SK-N-SH (cell line): Measurements from ENCODE around the gene SYT7. TPM values are rescaled to one million over a fixed set of nuclear protein-coding genes. Genes with fewer than 3 reads are reported as not detected.

Experiments used
- CTCF ChIA-PET: fragments of 300-600, 350-600 bp; formaldehyde crosslinking; extraction: SDS; loops from one replicate; lab custom pipeline; 2021; lab: Yijun Ruan, JAX
- POLR2A ChIA-PET: fragments of 350-600 bp; sonication (Branson Sonifier 250); formaldehyde crosslinking; extraction: SDS; loops from one replicate; lab custom pipeline; 2020; ENCODE audit warnings: antibody characterized with exemption, inconsistent platforms; lab: Yijun Ruan, JAX
- DNase-seq: peaks from one replicate; pipeline ENCODE4 v3.0.0; 2012
- H2AFZ ChIP-seq: fragments of 200-600 bp; sonication (generic); 2 replicates; pipeline ENCODE4 v1.8.1; 2016; ENCODE audit warnings: antibody characterized with exemption, mild to moderate bottlenecking, low read depth
- H3F3A ChIP-seq: fragments of 200-600 bp; sonication (generic); replicated peaks from 2 replicates; pipeline ENCODE3; 2016; ENCODE audit warnings: antibody characterized with exemption, mild to moderate bottlenecking; ENCODE audit not compliant: insufficient read depth
- H3K27ac ChIP-seq, 2 experiments: fragments of 200-500 bp in 1 of 2; fragments of 200-600 bp in 1 of 2; sonication (Bioruptor generic) in 1 of 2; sonication (generic), shearing (Covaris generic) in 1 of 2; 2 replicates each; pipeline versions ENCODE4 v1.5.1 to v1.6.1; 2014 to 2016; ENCODE audit warnings: low read depth in 2 of 2, inconsistent platforms in 1 of 2, low read length in 1 of 2, mild to moderate bottlenecking in 1 of 2, mixed read lengths in 1 of 2
- H3K27me3 ChIP-seq: fragments of 200-600 bp; sonication (generic), shearing (Covaris generic); 2 replicates; pipeline ENCODE4 v1.6.1; 2016; ENCODE audit warnings: mixed run types; ENCODE audit not compliant: insufficient read depth
- H3K36me3 ChIP-seq, 2 experiments: fragments of 200-500 bp in 1 of 2; fragments of 200-600 bp in 1 of 2; sonication (Bioruptor generic) in 1 of 2; sonication (generic) in 1 of 2; replicated peaks in 1 of 2; 2 replicates each; pipeline versions ENCODE3 to v1.5.1; 2014 to 2016; ENCODE audit warnings: low read length in 1 of 2, mild to moderate bottlenecking in 1 of 2; ENCODE audit not compliant: insufficient read depth in 2 of 2, control insufficient read depth in 1 of 2
- H3K4me1 ChIP-seq, 2 experiments: fragments of 200-500 bp in 1 of 2; fragments of 200-600 bp in 1 of 2; sonication (Bioruptor generic) in 1 of 2; sonication (generic), shearing (Covaris generic) in 1 of 2; 2 replicates each; pipeline versions ENCODE4 v1.5.1 to v1.6.1; 2014 to 2016; ENCODE audit warnings: low read depth in 1 of 2, low read length in 1 of 2, mixed run types in 1 of 2; ENCODE audit not compliant: insufficient read depth in 2 of 2, control insufficient read depth in 1 of 2
- H3K4me2 ChIP-seq: fragments of 200-600 bp; sonication (generic), shearing (Covaris generic); 2 replicates; pipeline ENCODE4 v1.6.1; 2017; ENCODE audit warnings: mixed run types
- H3K4me3 ChIP-seq, 2 experiments: fragments of 200-500 bp in 1 of 2; fragments of 200-600 bp in 1 of 2; sonication (Bioruptor generic) in 1 of 2; sonication (generic), shearing (Covaris generic) in 1 of 2; 2 replicates each; pipeline versions ENCODE4 v1.5.1 to v1.8.1; 2014 to 2016; ENCODE audit warnings: low read depth in 2 of 2, inconsistent platforms in 1 of 2, low read length in 1 of 2, mild to moderate bottlenecking in 1 of 2, mixed read lengths in 1 of 2, moderate library complexity in 1 of 2
- H3K79me2 ChIP-seq: fragments of 200-600 bp; sonication (generic); 2 replicates; pipeline ENCODE4 v1.8.1; 2017; ENCODE audit warnings: mild to moderate bottlenecking; ENCODE audit not compliant: insufficient read depth
- H3K9ac ChIP-seq: fragments of 200-600 bp; sonication (generic); 2 replicates; pipeline ENCODE4 v1.6.1; 2017; ENCODE audit warnings: mixed run types
- H3K9me2 ChIP-seq: fragments of 200-600 bp; sonication (generic); 2 replicates; pipeline ENCODE4 v1.6.1; 2017; ENCODE audit warnings: mixed run types
- H3K9me3 ChIP-seq: fragments of 200-600 bp; sonication (generic); 2 replicates; pipeline ENCODE4 v1.6.1; 2017; ENCODE audit warnings: mixed run types, mild to moderate bottlenecking, moderate library complexity
- H4K20me1 ChIP-seq: fragments of 200-600 bp; sonication (generic); 2 replicates; pipeline ENCODE4 v1.6.1; 2017; ENCODE audit warnings: mild to moderate bottlenecking, mixed run types; ENCODE audit not compliant: insufficient read depth
- ELF1 ChIP-seq: IDR thresholded peaks from 2 replicates; pipeline ENCODE4 v1.4.0; 2012
- EP300 ChIP-seq, 2 experiments: IDR thresholded peaks; 2 replicates each; pipeline versions ENCODE4 v1.4.0 to v1.6.1; 2012; ENCODE audit warnings: borderline replicate concordance in 1 of 2, low read depth in 1 of 2, low read length in 1 of 2
- EZH2phosphoT487 ChIP-seq: fragments of 200-600 bp; sonication (generic); IDR thresholded peaks from 2 replicates; pipeline ENCODE4 v1.6.1; 2017; ENCODE audit warnings: low read depth, mixed run types, mild to moderate bottlenecking, antibody characterized with exemption, moderate library complexity, borderline replicate concordance
- FOSL2 ChIP-seq: IDR thresholded peaks from 2 replicates; pipeline ENCODE4 v1.4.0; 2012; ENCODE audit warnings: low read depth, mild to moderate bottlenecking, moderate library complexity, borderline replicate concordance
- GABPA ChIP-seq: IDR thresholded peaks from 2 replicates; pipeline ENCODE4 v1.4.0; 2012; ENCODE audit warnings: low read depth, mild to moderate bottlenecking
- JUND ChIP-seq: IDR thresholded peaks from 2 replicates; pipeline ENCODE4 v1.4.0; 2012
- MXI1 ChIP-seq: IDR thresholded peaks from 2 replicates; pipeline ENCODE4 v1.6.1; 2012; ENCODE audit warnings: mild to moderate bottlenecking, low read depth, low read length, improper control_type of control experiment
- NFIC ChIP-seq: IDR thresholded peaks from 2 replicates; pipeline ENCODE4 v1.4.0; 2012; ENCODE audit warnings: borderline replicate concordance
- NRF1 ChIP-seq: IDR thresholded peaks from 2 replicates; pipeline ENCODE4 v1.6.1; 2012; ENCODE audit warnings: low read depth, mild to moderate bottlenecking, low read length
- RAD21 ChIP-seq: IDR thresholded peaks from 2 replicates; pipeline ENCODE4 v1.6.1; 2012; ENCODE audit warnings: mild to moderate bottlenecking, low read length
- SIN3A ChIP-seq: IDR thresholded peaks from 2 replicates; pipeline ENCODE4 v1.6.1; 2012; ENCODE audit warnings: low read depth, mild to moderate bottlenecking, low read length, moderate library complexity, borderline replicate concordance
- TCF12 ChIP-seq: IDR thresholded peaks from 2 replicates; pipeline ENCODE4 v1.4.0; 2012
- WGBS: methylation state at CpG from one replicate; pipeline ENCODE4 v1.1.6; 2017; ENCODE audit warnings: low lambda C conversion rate; 5-methylcytosine and 5-hydroxymethylcytosine counted together
- polyA plus RNA-seq, 3 experiments: library from polyadenylated mRNA; depleted of rRNA; stranded (reverse); fragments of >200 nt; gene quantifications; 2 replicates each; pipeline ENCODE4 v1.2.3, GENCODE V29; 2012
- TF ChIP-seq, protein P1 (sequence below): fragments of 200-600 bp; sonication (generic); IDR thresholded peaks from 2 replicates; pipeline ENCODE4 v1.6.1; 2017; ENCODE audit warnings: antibody characterized with exemption, mild to moderate bottlenecking, moderate library complexity
- TF ChIP-seq, protein P2 (sequence below): fragments of 150-350 bp; IDR thresholded peaks from 2 replicates; pipeline ENCODE4 v1.6.1; 2017; ENCODE audit warnings: antibody characterized with exemption, low read length, low read depth, borderline replicate concordance

SYT7 gene
- polyA plus RNA-seq, 1 of the 3 experiments (the other 2 are of a cell fraction) = 1.1 TPM

DNA sequence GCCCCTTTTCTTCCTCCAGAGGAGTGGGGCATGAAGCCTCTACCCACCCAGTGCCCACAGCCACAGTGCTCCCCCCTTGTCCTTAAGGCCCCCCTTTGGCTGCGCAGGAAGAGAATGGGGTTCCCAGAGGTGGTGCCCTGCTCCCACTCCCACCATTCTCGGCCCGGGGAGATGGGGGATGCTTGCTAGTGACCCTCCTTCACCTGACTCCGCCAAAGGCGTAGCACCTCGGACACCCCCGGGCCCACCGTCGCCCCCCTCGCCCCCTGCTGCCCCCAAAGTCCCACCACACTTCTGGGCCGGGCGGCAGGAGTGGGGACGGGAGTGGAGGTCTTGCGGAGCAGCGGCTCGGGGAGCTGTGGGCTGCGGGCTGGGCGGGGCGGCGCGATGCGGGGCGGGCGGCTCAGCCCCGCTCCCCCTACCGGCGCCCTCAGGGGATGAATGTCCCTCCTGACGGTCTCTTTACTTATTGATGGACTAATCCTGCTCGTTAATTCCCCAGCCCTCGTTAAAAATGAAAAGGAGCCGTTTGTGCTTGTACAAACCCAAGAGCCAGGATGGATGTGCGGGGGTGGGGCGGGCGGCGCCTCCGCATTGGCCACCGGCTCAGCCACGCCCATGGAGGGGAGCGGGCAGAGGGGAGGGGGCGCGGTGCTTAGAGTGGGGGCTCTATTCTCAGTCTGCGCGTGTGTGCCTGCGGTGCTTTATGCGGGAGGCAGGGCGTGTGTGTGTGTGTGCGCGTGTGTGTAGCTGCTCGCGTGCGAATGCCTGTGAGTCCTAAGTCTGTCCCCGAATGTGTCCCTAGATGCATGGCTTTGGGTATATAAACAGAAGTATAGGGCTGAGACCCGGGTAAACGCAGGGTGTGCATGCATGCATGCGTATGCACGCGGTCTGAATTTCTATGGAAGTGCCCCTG is 25.6 kb downstream of the SYT7 start:
- H3K4me2 ChIP-seq = peak overlapping the region; percentile 28; the same call in 1 of the 2 replicates
- H2AFZ ChIP-seq = no peak overlapping the region
- H3K9me2 ChIP-seq = no peaks in the 10 kb centered on the region
- no peak for TF ChIP-seq RAD21
- TF ChIP-seq, protein P1, sequence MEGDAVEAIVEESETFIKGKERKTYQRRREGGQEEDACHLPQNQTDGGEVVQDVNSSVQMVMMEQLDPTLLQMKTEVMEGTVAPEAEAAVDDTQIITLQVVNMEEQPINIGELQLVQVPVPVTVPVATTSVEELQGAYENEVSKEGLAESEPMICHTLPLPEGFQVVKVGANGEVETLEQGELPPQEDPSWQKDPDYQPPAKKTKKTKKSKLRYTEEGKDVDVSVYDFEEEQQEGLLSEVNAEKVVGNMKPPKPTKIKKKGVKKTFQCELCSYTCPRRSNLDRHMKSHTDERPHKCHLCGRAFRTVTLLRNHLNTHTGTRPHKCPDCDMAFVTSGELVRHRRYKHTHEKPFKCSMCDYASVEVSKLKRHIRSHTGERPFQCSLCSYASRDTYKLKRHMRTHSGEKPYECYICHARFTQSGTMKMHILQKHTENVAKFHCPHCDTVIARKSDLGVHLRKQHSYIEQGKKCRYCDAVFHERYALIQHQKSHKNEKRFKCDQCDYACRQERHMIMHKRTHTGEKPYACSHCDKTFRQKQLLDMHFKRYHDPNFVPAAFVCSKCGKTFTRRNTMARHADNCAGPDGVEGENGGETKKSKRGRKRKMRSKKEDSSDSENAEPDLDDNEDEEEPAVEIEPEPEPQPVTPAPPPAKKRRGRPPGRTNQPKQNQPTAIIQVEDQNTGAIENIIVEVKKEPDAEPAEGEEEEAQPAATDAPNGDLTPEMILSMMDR = peak; percentile 34
- TF ChIP-seq MXI1 = peak; percentile 51; the same call in 1 of the 2 replicates
- TF ChIP-seq, all 33 proteins: peak for 2
- Histone ChIP-seq H3K9ac (no peak overlapping the region), H3K27ac (peak overlapping the region in 1 of 2 experiments; percentile 67; a peak in 2 of 4 replicates), H3F3A (no peaks in the 10 kb centered on the region), H4K20me1 (no peaks in the 10 kb centered on the region), H3K27me3 (peaks cover 37% of the 10 kb centered on the region), H3K79me2 (no peaks in the 10 kb centered on the region), H3K36me3 (no peaks in the 10 kb centered on the region), H3K4me1 (peaks cover 0 to 65% of the 10 kb centered on the region in 2 experiments; a peak in 1 of 4 replicates), H3K4me3 (peak overlapping the region in 1 of 2 experiments; percentile 1; a peak in 1 of 4 replicates), H3K9me3 (no peaks in the 10 kb centered on the region)
- ChIA-PET CTCF (interaction anchor here (0.9 to 4.1 kb wide), 7 partner anchors 10 to 38 kb away, joined by 3 to 19 read pairs (median 6); no protein-coding TSS in a partner anchor), POLR2A (interaction anchor here (0.9 to 1.5 kb wide), 2 partner anchors 10 to 47 kb away, joined by 3 read pairs; no protein-coding TSS in a partner anchor)
- WGBS = 14% methylated on average over 27 of the region's 57 CpGs
- peak; percentile 90 for DNase-seq

- H3K36me3 ChIP-seq = no peaks in the 10 kb centered on the region
- no peaks in the 10 kb centered on the region for H3F3A ChIP-seq
- H3K27ac ChIP-seq = peak overlapping the region in 1 of 2 experiments; percentile 67; a peak in 2 of 4 replicates
- H3K27me3 ChIP-seq = peaks cover 37% of the 10 kb centered on the region
- WGBS = 62% methylated on average over 9 of the region's 13 CpGs
- no peaks in the 10 kb centered on the region for H3K79me2 ChIP-seq
- no peaks in the 10 kb centered on the region for H3K9me3 ChIP-seq
- peaks cover 0 to 73% of the 10 kb centered on the region in 2 experiments; a peak in 1 of 4 replicates for H3K4me1 ChIP-seq
- no peak overlapping the region for H3K9ac ChIP-seq
- H3K4me3 ChIP-seq = no peak overlapping the region
- CTCF ChIA-PET = interaction anchor here (0.9 to 4.1 kb wide), 14 partner anchors 9 to 161 kb away, joined by 3 to 26 read pairs (median 8); no protein-coding TSS in a partner anchor
- no peak overlapping the region for H3K4me2 ChIP-seq
- no peaks in the 10 kb centered on the region for H3K9me2 ChIP-seq
- H4K20me1 ChIP-seq = no peaks in the 10 kb centered on the region
- no peak for DNase-seq
- no peak overlapping the region for H2AFZ ChIP-seq
- TF ChIP-seq TCF12 = no peak
- no peak for TF ChIP-seq RAD21
- TF ChIP-seq EZH2phosphoT487 = no peak
- TF ChIP-seq FOSL2 = no peak
- no peak for TF ChIP-seq JUND
- TF ChIP-seq, protein P1 = no peak
- TF ChIP-seq, protein P2, sequence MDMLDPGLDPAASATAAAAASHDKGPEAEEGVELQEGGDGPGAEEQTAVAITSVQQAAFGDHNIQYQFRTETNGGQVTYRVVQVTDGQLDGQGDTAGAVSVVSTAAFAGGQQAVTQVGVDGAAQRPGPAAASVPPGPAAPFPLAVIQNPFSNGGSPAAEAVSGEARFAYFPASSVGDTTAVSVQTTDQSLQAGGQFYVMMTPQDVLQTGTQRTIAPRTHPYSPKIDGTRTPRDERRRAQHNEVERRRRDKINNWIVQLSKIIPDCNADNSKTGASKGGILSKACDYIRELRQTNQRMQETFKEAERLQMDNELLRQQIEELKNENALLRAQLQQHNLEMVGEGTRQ = no peak
- TF ChIP-seq NFIC = no peak
- TF ChIP-seq EP300 (IDR thresholded peaks at IDR 0.05; ENCODE audit: borderline replicate concordance in 1 of 2, low read depth in 1 of 2, low read length in 1 of 2) = no peak
- no peak for TF ChIP-seq ELF1
- no peak for TF ChIP-seq NRF1
- no peak for TF ChIP-seq GABPA
- TF ChIP-seq SIN3A = no peak
- TF ChIP-seq, all 33 proteins: peak for 0
- POLR2A ChIA-PET = interaction anchor here (0.9 to 2.0 kb wide), 5 partner anchors 11 to 46 kb away, joined by 3 to 7 read pairs (median 4); no protein-coding TSS in a partner anchor
Observed at GRCh38 chr11:61554172-61554988, 26.5 kb downstream of the SYT7 start.
